Neural cell (in vitro differentiated cells): ENCODE results near the gene NAP1L5.

ENCODE experiments used
- EP300 ChIP-seq: fragments of 450-650 bp; conservative IDR thresholded peaks from 2 replicates; pipeline ENCODE4 v1.6.1; 2014; ENCODE audit warnings: antibody characterized with exemption, mild to moderate bottlenecking, moderate library complexity; ENCODE audit not compliant: poor library complexity, severe bottlenecking
- EZH2 ChIP-seq: fragments of 200-600, 300-800 bp; shearing (Covaris generic), sonication (generic); IDR thresholded peaks from 2 replicates; pipeline ENCODE4 v1.6.1; 2014; ENCODE audit warnings: antibody characterized with exemption, low read length, borderline replicate concordance, mild to moderate bottlenecking; ENCODE audit not compliant: insufficient read depth, poor library complexity, severe bottlenecking
- POLR2AphosphoS5 ChIP-seq: IDR thresholded peaks from 2 replicates; pipeline ENCODE4 v1.6.1; 2012
- TAF1 ChIP-seq: IDR thresholded peaks from 2 replicates; pipeline ENCODE4 v1.6.1; 2012; ENCODE audit warnings: low read depth
- TF ChIP-seq, protein P1 (sequence below): fragments of 450-650 bp; IDR thresholded peaks from 2 replicates; pipeline ENCODE4 v1.5.1; 2014; ENCODE audit warnings: antibody characterized with exemption, mild to moderate bottlenecking, moderate library complexity; ENCODE audit not compliant: poor library complexity, severe bottlenecking

DNA sequence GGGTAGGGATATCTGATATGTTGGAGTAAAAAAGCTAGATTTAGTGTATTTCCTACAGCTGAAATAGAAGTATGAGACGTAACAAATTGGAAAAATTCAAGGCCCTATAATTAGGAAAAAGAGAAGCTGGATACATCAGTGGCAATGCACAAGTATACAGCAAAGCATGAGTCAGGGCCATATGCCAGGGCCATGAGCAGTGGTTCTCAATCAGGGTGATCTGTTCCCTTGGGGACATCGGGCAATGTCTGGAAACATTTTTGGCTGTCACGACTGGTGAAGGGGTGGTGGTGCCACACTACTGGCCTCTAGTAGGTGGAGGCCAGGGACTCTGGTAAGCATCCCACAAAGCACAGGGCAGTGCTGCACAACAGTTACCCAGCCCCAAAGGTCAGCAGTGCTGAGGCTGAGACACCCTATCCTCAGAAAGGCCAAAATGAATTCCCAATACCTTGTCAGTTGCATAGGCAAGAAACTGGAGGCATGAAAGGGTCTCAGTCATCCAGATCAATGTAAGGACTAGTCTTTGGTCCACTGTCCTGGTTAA lies 36.8 kb upstream of the NAP1L5 start:
- TF ChIP-seq, protein P1, sequence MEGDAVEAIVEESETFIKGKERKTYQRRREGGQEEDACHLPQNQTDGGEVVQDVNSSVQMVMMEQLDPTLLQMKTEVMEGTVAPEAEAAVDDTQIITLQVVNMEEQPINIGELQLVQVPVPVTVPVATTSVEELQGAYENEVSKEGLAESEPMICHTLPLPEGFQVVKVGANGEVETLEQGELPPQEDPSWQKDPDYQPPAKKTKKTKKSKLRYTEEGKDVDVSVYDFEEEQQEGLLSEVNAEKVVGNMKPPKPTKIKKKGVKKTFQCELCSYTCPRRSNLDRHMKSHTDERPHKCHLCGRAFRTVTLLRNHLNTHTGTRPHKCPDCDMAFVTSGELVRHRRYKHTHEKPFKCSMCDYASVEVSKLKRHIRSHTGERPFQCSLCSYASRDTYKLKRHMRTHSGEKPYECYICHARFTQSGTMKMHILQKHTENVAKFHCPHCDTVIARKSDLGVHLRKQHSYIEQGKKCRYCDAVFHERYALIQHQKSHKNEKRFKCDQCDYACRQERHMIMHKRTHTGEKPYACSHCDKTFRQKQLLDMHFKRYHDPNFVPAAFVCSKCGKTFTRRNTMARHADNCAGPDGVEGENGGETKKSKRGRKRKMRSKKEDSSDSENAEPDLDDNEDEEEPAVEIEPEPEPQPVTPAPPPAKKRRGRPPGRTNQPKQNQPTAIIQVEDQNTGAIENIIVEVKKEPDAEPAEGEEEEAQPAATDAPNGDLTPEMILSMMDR: no peak
- no peak for TF ChIP-seq TAF1
- no peak for TF ChIP-seq EZH2
- no peak for TF ChIP-seq POLR2AphosphoS5
- no peak for TF ChIP-seq EP300
